IPS-11a (cell line): ENCODE results near the gene CYP39A1.

ENCODE experiments used
- H3K4me3 ChIP-seq: one replicate; pipeline ENCODE4 v1.5.1; 2013; ENCODE audit warnings: low read depth, low read length, control low read depth

CYP39A1 gene

DNA sequence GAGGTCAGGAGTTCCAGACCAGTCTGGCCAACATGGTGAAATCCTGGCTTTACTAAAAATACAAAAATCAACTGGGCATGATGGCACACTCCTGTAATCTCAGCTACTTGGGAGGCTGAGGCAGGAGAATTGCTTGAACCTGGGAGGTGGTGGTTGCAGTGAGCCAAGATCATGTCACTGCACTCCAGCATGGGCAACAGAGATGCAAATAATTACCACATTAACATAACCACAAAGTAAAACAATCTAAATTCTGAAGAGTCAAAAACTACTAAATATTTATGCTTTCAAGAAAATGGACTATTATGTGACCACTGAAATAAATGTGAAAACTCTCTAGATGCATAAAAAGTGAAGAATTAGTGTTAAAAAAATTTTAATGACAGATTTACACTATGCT is 59.9 kb downstream of the CYP39A1 start:
- no peak overlapping the region for H3K4me3 ChIP-seq

DNA sequence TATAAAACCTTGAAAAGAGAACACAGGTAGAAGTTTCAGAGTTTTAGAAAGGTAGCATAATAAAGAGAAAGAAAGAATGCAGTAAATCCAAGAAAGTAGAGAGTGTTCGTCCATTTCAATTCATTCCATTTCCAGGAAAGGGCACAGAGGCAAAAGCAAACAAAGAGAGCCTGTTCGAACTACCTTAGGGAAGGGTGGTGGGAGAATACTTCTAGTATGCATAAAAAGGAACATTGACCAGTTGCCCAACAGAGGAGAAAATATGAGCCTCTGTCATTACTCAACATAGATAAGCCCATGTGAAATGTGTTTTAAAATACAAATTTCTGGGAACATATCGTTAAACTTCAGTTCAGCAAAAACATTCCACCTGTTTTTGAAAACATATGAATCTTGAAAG is 60.6 kb downstream of the CYP39A1 start:
- H3K4me3 ChIP-seq: no peak overlapping the region

DNA sequence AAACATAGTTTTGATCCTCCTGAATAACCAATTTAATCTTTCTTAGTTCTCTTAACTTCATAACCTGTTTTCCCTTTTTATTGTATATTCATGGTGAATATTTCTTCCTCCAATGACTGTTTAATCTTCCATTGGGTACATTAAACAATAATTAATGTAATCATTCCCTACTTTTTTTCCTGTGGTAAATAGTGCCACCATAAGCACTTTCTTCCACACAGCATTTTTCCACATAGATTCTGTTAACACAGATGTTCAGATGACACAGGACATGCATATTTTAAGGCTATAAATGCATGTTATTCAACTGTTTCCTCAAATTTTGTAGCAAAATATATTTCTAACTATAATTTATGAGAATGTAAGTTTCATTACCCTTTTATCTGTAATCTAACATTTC is 61.9 kb downstream of the CYP39A1 start:
- H3K4me3 ChIP-seq: no peak overlapping the region

DNA sequence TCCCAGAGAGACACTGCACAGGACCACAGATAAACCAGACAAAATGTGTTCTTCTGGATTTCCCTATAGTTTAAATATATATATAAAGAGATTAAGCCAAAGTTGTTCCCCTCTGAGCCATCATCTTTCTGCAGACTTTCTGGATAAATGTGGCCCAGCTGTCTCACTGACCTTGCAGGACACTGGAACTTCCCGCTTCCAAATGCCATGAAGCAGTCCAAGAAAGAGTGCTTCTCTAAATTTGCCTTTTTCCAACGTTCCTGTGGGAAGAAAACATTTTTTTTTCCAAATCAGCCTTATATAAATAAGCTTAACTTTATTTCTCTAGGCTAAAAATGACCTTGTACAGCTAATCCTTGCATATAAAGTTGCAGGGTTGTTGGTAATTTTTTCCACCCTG is 65.7 kb downstream of the CYP39A1 start:
- no peak overlapping the region for H3K4me3 ChIP-seq

GRCh38 chr6:46584586-46584985 is 68.0 kb downstream of the CYP39A1 start:
- H3K4me3 ChIP-seq: no peak overlapping the region

DNA sequence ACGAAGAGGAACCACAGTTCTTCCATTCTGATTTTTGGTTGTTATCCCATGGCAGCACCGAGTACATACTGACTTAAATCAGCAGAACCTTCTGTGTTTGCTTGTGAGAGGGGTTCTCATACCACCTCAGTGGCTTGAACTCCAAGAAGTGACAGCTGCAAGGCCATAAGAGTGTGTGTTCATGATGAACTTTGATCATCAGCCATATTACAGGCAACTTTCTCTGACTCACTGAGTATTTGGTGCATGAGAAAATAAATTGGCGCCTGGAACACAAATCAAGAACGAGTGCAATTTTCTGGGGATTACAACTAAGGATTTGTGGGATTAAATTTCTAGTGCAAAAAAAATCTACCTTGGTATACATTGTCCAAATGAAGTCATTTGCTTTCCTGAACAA is 68.9 kb downstream of the CYP39A1 start:
- H3K4me3 ChIP-seq: no peak overlapping the region

GRCh38 chr6:46583081-46583480 is 69.5 kb downstream of the CYP39A1 start:
- H3K4me3 ChIP-seq: no peak overlapping the region

- H3K4me3 ChIP-seq: no peak overlapping the region
Observed at GRCh38 chr6:46581459-46582177, 71.0 kb downstream of the CYP39A1 start.

GRCh38 chr6:46575530-46575929 is 77.1 kb downstream of the CYP39A1 start:
- H3K4me3 ChIP-seq: no peak overlapping the region

- H3K4me3 ChIP-seq: no peak overlapping the region
Observed at GRCh38 chr6:46573140-46573539, 79.5 kb downstream of the CYP39A1 start.

DNA sequence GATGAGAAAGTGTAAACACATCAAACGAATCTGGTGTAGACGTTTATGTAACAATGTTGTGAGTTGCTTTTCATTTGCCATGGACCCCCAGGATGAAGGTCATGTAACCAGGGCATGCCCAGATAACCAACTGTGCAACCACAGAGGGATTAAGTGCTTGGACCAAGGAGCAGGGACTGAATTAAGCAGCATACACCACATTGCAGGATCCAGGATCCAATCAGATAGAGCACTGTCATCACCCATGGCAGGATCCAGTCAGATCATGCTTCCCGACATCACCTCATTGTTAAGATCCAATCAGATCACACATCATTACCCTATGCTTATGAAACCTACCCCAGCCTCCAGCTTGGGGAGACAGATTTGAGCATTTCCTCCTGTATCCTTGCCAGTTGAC is 87.1 kb downstream of the CYP39A1 start:
- H3K4me3 ChIP-seq: no peak overlapping the region

GRCh38 chr6:46563924-46564323 is 88.7 kb downstream of the CYP39A1 start:
- no peak overlapping the region for H3K4me3 ChIP-seq

GRCh38 chr6:46556053-46556452 is 96.6 kb downstream of the CYP39A1 start:
- H3K4me3 ChIP-seq: no peak overlapping the region

DNA sequence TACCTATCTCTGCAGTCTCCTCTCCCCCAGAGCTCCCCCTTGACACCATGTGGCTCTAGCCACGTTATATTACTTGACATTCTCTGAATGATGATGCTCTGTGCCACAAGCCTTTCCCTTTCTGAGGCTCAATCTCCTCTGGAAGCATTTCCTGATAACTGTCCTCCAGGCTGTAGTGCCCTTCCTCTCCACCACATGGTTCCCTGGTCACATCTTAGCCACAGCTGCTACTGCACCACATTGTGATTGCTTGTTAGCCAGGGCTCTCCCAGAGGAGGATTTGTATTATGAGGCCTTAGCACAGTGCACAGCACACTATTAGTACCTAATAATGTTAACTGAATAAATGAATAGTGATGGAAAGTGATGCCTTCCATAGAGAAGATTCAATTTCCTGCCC is 97.5 kb downstream of the CYP39A1 start:
- no peak overlapping the region for H3K4me3 ChIP-seq

- no peak overlapping the region for H3K4me3 ChIP-seq
Observed at GRCh38 chr6:46549155-46549554, 103.5 kb downstream of the CYP39A1 start.

GRCh38 chr6:46541556-46541955 is 111.1 kb downstream of the CYP39A1 start:
- H3K4me3 ChIP-seq: no peak overlapping the region

DNA sequence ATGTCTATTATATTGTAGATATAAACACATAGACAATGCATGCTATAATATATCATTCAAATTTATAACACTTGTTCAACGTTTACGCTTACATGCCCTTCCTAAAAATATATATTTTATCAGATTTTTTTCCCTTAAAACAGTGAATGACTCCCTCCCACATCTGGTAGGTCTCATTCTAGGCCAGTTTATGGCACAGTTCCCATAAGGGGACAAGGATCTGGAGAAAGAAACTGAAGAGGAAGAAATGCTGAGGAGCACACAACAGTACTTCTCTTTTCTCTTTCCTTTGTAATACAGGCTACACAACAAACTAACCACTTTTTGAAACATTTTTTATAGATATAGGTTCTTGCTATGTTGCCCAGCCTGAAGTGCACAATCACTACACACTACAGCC is 112.8 kb downstream of the CYP39A1 start:
- H3K4me3 ChIP-seq: no peak overlapping the region

DNA sequence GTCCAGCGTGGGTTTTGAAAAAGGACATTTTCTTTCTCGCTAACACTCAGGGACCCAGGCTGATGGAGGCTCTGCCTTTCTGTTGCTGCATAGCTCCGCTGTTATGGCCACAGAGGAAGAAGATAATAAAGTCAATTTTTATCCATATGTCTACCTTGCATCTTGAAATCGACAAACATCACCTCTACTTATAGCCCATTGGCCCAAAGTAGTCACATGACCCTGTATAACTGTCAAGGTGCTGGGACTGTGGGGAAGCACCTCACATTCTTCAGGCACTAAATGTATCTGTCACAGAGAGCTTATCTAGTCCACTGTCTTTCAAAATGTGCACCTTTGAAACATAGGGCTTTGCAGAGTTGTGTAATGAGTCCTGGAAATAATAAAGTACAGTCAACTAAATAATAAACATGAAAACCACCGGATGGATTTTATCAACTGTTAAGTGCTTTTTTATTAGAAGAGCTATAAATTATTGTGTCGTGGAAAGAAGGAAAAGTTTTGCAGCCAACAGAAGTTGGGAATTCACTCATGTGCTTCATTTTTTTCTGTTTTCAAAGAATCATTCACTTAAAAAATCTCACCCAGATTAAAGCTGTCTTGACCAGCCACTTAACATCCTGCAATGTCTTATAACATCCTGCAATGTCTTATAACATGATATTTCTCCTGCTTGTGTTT is 113.7 kb downstream of the CYP39A1 start:
- no peak overlapping the region for H3K4me3 ChIP-seq

GRCh38 chr6:46530896-46531295 is 121.7 kb downstream of the CYP39A1 start:
- H3K4me3 ChIP-seq: no peak overlapping the region

GRCh38 chr6:46528961-46529750 is 123.5 kb downstream of the CYP39A1 start:
- no peak overlapping the region for H3K4me3 ChIP-seq

- no peak overlapping the region for H3K4me3 ChIP-seq
Observed at GRCh38 chr6:46526607-46527006, 126.0 kb downstream of the CYP39A1 start.

DNA sequence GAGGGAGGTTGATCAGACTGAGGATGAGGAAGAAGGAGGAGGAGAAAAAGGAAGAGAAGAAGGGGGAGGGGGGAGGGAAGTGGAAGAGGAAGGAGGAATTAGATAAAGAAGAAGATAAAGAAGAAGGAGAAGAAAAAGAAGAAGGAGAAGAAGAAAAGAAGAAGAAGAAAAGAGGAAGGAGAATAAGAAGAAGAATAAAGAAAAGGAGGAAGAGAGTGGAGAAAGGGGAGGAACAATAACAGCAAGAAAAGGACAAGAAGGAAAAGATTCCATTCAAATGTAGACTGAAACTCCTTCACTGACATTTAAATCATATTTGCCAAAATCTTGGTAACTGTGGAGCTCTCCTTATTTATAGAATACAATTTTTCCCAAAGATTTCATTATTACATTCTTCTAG is 127.0 kb downstream of the CYP39A1 start:
- no peak overlapping the region for H3K4me3 ChIP-seq
